Mucosa of descending colon (tissue), 3 donors: ENCODE results near the gene TBC1D4. TPM values are rescaled to one million over a fixed set of nuclear protein-coding genes. Genes with fewer than 3 reads are reported as not detected.

Source experiments
- ATAC-seq: fragments of 200-7000 bp; cut with Tn5 transposase; one replicate; pipeline ENCODE4 v1.9.1; 2020; ENCODE audit warnings: mild to moderate bottlenecking, moderate library complexity
- DNase-seq, 3 donors: peaks; one replicate each; pipeline ENCODE4 v3.0.0-alpha.2; 2020
- H3K36me3 ChIP-seq: fragments of 200-600 bp; one replicate; pipeline ENCODE4 v1.8.0; 2021; ENCODE audit warnings: low read depth, mild to moderate bottlenecking
- H3K4me1 ChIP-seq: fragments of 200-600 bp; one replicate; pipeline ENCODE4 v1.8.0; 2021; ENCODE audit warnings: low read depth, mild to moderate bottlenecking
- H3K4me3 ChIP-seq: fragments of 200-600 bp; one replicate; pipeline ENCODE4 v1.8.0; 2021; ENCODE audit warnings: mild to moderate bottlenecking
- H3K9me3 ChIP-seq: fragments of 200-600 bp; one replicate; pipeline ENCODE4 v1.8.0; 2021; ENCODE audit warnings: mild to moderate bottlenecking
- CTCF ChIP-seq: fragments of 200-600 bp; IDR thresholded peaks from one replicate; pipeline ENCODE4 v1.8.0; 2022; ENCODE audit warnings: antibody characterized with exemption, mild to moderate bottlenecking
- intact Hi-C, 2 donors: fragments of 100-400 bp; cut with DNase I in 1 of 2; cut with micrococcal nuclease in 1 of 2; formaldehyde crosslinking; loops; one replicate each; pipeline versions ENCODE4 v1.11.0 to v1.11.1; 2022; cut with DNase I, micrococcal nuclease
- total RNA-seq, 3 donors: library from RNA; stranded (reverse); fragmentation: NEBNext Ultra II Directional in 2 of 3; extraction: Animal tissue kit (Norgen Biotek cat#: 25700) in 2 of 3; gene quantifications; one replicate each; pipeline versions ENCODE4 v1.2.1 to v1.2.4, GENCODE V29; 2021 to 2023
- donor health status: DM: no; HTN: no; CAD: no; lungs with moderate emphysema.
- donor health status: DM: no; HTN: no; CAD: no.
- donor health status: DM: no; HTN: yes; CAD: no.

Gene TBC1D4
- total RNA-seq, 3 donors from 2014 or later = 13.4 to 24.6 (median 13.8) TPM

DNA sequence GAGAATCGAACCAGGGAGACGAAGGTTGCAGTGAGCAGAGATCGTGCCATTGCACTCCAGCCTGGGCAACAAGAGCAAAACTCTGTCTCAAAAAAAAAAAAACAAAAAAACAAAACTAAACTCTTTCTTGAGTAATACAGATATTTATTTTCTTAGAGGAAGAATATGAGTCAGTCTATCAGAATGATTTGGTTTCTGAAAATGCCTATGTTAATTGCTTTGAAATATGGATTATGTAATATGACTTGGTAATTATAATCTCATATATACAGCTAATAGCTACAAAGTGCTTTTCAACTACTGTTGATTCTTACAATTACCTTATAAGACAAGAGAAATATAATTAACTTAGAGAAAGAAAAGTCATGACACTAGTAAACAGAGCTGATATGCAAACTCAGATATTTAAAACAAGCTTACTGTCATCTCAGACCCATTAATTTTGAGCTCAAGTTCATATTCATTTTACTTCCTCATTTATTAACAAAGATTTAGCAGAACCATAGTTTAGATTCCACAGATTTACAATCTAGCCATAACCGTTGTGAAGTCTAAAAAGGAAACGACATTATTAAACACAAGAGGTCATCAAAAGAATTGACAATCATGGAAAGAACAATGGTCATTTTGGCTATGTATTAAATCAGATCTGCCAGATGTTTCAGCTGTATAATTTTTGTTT is 88.0 kb downstream of the TBC1D4 start:
- ATAC-seq = no peak
- TF ChIP-seq CTCF = no peak
- intact Hi-C loops = no loop called here
- Histone ChIP-seq H3K4me1 (peaks cover 4% of the 10 kb centered on the region), H3K36me3 (no peaks in the 10 kb centered on the region), H3K4me3 (no peak overlapping the region), H3K9me3 (no peaks in the 10 kb centered on the region)
- DNase-seq = no peak

- intact Hi-C loops = no loop called here
- ATAC-seq (peak; percentile 20), DNase-seq (no peak)
- Histone ChIP-seq H3K36me3 (no peaks in the 10 kb centered on the region), H3K9me3 (no peaks in the 10 kb centered on the region), H3K4me3 (no peak overlapping the region), H3K4me1 (peaks cover 4% of the 10 kb centered on the region)
- TF ChIP-seq CTCF = no peak
Observed at GRCh38 chr13:75391432-75392100, 90.4 kb downstream of the TBC1D4 start.

- intact Hi-C loops = no loop called here
- DNase-seq = no peak
Observed at GRCh38 chr13:75390229-75390628, 91.7 kb downstream of the TBC1D4 start.

GRCh38 chr13:75385708-75386083 is 96.3 kb downstream of the TBC1D4 start:
- ATAC-seq (no peak), DNase-seq (no peak)
- Histone ChIP-seq H3K9me3 (no peaks in the 10 kb centered on the region), H3K4me1 (no peaks in the 10 kb centered on the region), H3K36me3 (no peaks in the 10 kb centered on the region), H3K4me3 (no peak overlapping the region)
- intact Hi-C loops = no loop called here
- TF ChIP-seq CTCF = no peak

More at GRCh38 chr13:75390229-75390628, 91.7 kb downstream of the TBC1D4 start:
- Histone ChIP-seq H3K4me3 (no peak overlapping the region), H3K36me3 (no peaks in the 10 kb centered on the region), H3K4me1 (no peaks in the 10 kb centered on the region), H3K9me3 (no peaks in the 10 kb centered on the region)
- ATAC-seq = no peak
- no peak for TF ChIP-seq CTCF

GRCh38 chr13:75384879-75385707 is 96.9 kb downstream of the TBC1D4 start:
- no peak overlapping the region for H3K4me3 ChIP-seq
- DNase-seq (no peak), ATAC-seq (no peak)
- H3K9me3 ChIP-seq = no peaks in the 10 kb centered on the region
- H3K36me3 ChIP-seq = no peaks in the 10 kb centered on the region
- TF ChIP-seq CTCF = no peak
- H3K4me1 ChIP-seq = no peaks in the 10 kb centered on the region
- intact Hi-C loops = no loop called here
